Measurements from ENCODE around the gene ANGPTL2.

Gene ANGPTL2

GRCh38 chr9:127092041-127092608, 30.3 kb downstream of the ANGPTL2 start:
- no peak for DNase-seq

GRCh38 chr9:127091526-127091925, 30.9 kb downstream of the ANGPTL2 start:
- DNase-seq: no peak

- no peak for DNase-seq
Observed at GRCh38 chr9:127090341-127090985, 32.0 kb downstream of the ANGPTL2 start.

GRCh38 chr9:127089631-127090081, 32.8 kb downstream of the ANGPTL2 start:
- DNase-seq: no peak

GRCh38 chr9:127088724-127089615, 33.5 kb downstream of the ANGPTL2 start:
- no peak for DNase-seq

- no peak for DNase-seq
Observed at GRCh38 chr9:127087836-127088235, 34.6 kb downstream of the ANGPTL2 start.

GRCh38 chr9:127087411-127087810, 35.0 kb downstream of the ANGPTL2 start:
- no peak for DNase-seq

GRCh38 chr9:127086771-127087170, 35.7 kb downstream of the ANGPTL2 start:
- no peak for DNase-seq

GRCh38 chr9:127085186-127085585, 37.2 kb downstream of the ANGPTL2 start:
- no peak for DNase-seq

- no peak for DNase-seq
Observed at GRCh38 chr9:127084076-127085039, 38.1 kb downstream of the ANGPTL2 start.

- DNase-seq: no peak
Observed at GRCh38 chr9:127083138-127083980, 39.1 kb downstream of the ANGPTL2 start.

GRCh38 chr9:127081250-127082185, 40.9 kb downstream of the ANGPTL2 start:
- DNase-seq: no peak

GRCh38 chr9:127079446-127080140, 42.8 kb downstream of the ANGPTL2 start:
- no peak for DNase-seq

- no peak for DNase-seq
Observed at GRCh38 chr9:127078988-127079387, 43.4 kb downstream of the ANGPTL2 start.

- no peak for DNase-seq
Observed at GRCh38 chr9:127078336-127078735, 44.1 kb downstream of the ANGPTL2 start.

- no peak for DNase-seq
Observed at GRCh38 chr9:127077644-127077946, 44.8 kb downstream of the ANGPTL2 start.

GRCh38 chr9:127076860-127077643, 45.4 kb downstream of the ANGPTL2 start:
- no peak for DNase-seq

GRCh38 chr9:127075624-127076372, 46.6 kb downstream of the ANGPTL2 start:
- no peak for DNase-seq
